Type B pancreatic cell (in vitro differentiated cells): Measurements from ENCODE around the gene VSTM2L. TPM values are rescaled to one million over a fixed set of nuclear protein-coding genes. Genes with fewer than 3 reads are reported as not detected.

Experiments
- DNase-seq: peaks from one replicate; pipeline ENCODE4 v3.0.0; 2021; ENCODE audit warnings: mixed read lengths; ENCODE audit not compliant: unreplicated experiment; ENCODE audit errors: extremely low spot score
- H3K27ac Mint-ChIP-seq: 2 replicates; pipeline ENCODE4 v1.8.0; 2021; ENCODE audit warnings: mild to moderate bottlenecking, mixed read lengths
- H3K27me3 Mint-ChIP-seq: 2 replicates; pipeline ENCODE4 v1.8.0; 2021; ENCODE audit warnings: mixed read lengths
- H3K36me3 Mint-ChIP-seq: 2 replicates; pipeline ENCODE4 v1.8.0; 2021; ENCODE audit warnings: mixed read lengths
- H3K4me1 Mint-ChIP-seq: one replicate; pipeline ENCODE4 v1.8.0; 2021; ENCODE audit warnings: mixed read lengths; ENCODE audit not compliant: unreplicated experiment
- H3K4me3 Mint-ChIP-seq: 2 replicates; pipeline ENCODE4 v1.8.0; 2021; ENCODE audit warnings: mild to moderate bottlenecking, mixed read lengths
- H3K9me3 Mint-ChIP-seq: 2 replicates; pipeline ENCODE4 v1.8.0; 2021; ENCODE audit warnings: mixed read lengths
- total RNA-seq: library from RNA; stranded (reverse); gene quantifications from 2 replicates; pipeline ENCODE4 v1.2.1, GENCODE V29; 2021; ENCODE audit warnings: low replicate concordance
- TF ChIP-seq, protein P1 (sequence below): fragments of 200-600 bp; sonication (generic); conservative IDR thresholded peaks from 2 replicates; pipeline ENCODE4 v1.5.0; 2021; ENCODE audit warnings: antibody characterized with exemption, mild to moderate bottlenecking

VSTM2L gene
- total RNA-seq, 1 donor from 2014 or later, result 11.4 TPM

DNA sequence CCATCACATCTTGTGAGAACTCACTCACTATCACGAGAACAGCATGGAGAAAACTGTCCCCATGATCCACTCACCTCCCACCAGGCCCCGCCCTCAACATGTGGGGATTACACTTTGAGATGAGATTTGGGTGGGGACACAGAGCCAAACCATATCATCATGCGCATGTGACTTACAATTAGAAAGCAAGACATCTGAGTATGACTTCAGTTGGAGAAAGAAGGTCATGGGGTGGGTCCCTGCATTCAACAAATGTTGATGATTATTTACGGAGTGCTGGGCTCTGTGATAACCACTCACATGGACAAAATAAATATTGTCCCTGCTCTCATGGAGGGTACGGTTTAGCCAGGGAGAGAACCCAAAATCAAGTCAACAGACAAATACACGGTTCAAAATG, 37.9 kb downstream of the VSTM2L start:
- Mint-ChIP-seq H3K4me1 (peaks cover 9% of the 10 kb centered on the region), H3K27ac (no peak overlapping the region), H3K4me3 (no peak overlapping the region), H3K36me3 (no peaks in the 10 kb centered on the region), H3K27me3 (no peaks in the 10 kb centered on the region), H3K9me3 (no peaks in the 10 kb centered on the region)
- DNase-seq, result no peak
- TF ChIP-seq, protein P1, sequence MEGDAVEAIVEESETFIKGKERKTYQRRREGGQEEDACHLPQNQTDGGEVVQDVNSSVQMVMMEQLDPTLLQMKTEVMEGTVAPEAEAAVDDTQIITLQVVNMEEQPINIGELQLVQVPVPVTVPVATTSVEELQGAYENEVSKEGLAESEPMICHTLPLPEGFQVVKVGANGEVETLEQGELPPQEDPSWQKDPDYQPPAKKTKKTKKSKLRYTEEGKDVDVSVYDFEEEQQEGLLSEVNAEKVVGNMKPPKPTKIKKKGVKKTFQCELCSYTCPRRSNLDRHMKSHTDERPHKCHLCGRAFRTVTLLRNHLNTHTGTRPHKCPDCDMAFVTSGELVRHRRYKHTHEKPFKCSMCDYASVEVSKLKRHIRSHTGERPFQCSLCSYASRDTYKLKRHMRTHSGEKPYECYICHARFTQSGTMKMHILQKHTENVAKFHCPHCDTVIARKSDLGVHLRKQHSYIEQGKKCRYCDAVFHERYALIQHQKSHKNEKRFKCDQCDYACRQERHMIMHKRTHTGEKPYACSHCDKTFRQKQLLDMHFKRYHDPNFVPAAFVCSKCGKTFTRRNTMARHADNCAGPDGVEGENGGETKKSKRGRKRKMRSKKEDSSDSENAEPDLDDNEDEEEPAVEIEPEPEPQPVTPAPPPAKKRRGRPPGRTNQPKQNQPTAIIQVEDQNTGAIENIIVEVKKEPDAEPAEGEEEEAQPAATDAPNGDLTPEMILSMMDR, result no peak

DNA sequence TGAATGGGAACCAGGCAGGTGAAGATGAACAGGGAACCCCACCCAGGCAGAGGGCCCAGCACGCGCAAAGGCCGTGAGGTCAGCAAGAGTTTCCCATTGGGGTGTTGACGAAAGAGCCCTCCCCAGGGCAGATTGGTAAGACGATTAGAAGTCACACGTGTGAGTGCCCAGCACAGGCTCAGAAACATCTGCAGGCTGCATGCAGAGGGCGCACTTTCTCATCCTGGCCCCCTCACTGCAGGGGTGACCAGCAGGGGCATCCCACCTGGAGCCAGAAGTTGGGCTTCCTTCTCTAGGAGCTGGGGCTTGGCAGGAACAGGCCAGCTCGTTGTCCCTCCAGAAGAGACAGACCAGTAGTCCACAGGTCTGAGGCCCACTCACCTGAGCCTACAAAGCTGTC, 38.4 kb downstream of the VSTM2L start:
- DNase-seq, result peak; percentile 64
- H3K27me3 Mint-ChIP-seq, result no peaks in the 10 kb centered on the region

DNA sequence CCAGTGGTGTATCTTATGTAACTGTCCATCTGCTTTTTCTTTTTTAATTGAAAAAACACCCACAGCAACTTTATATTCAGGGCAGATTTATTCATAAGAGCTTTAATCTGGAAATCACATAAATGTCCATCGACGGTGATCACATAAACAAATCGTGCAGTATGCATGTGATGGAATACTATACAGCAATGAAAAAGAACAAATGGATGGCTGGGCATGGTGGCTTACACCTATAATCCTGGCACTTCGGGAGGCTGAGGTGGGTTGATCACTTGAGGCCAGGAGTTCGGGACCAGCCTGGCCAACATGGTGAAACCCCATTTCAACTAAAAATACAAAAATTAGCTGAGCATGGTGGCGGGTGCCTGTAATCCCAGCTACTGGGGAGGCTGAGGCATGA, 39.1 kb downstream of the VSTM2L start:
- H3K27me3 Mint-ChIP-seq, result no peaks in the 10 kb centered on the region
- no peaks in the 10 kb centered on the region for H3K36me3 Mint-ChIP-seq
- peaks cover 4% of the 10 kb centered on the region for H3K4me1 Mint-ChIP-seq
- H3K27ac Mint-ChIP-seq, result no peak overlapping the region
- H3K9me3 Mint-ChIP-seq, result no peaks in the 10 kb centered on the region
- no peak overlapping the region for H3K4me3 Mint-ChIP-seq
- TF ChIP-seq, protein P1, result no peak
- peak; percentile 25 for DNase-seq

More for the DNA sequence above, 38.4 kb downstream of the VSTM2L start:
- Mint-ChIP-seq H3K9me3 (no peaks in the 10 kb centered on the region), H3K4me1 (peaks cover 6% of the 10 kb centered on the region), H3K27ac (no peak overlapping the region), H3K36me3 (no peaks in the 10 kb centered on the region), H3K4me3 (no peak overlapping the region)
- TF ChIP-seq, protein P1, result no peak

DNA sequence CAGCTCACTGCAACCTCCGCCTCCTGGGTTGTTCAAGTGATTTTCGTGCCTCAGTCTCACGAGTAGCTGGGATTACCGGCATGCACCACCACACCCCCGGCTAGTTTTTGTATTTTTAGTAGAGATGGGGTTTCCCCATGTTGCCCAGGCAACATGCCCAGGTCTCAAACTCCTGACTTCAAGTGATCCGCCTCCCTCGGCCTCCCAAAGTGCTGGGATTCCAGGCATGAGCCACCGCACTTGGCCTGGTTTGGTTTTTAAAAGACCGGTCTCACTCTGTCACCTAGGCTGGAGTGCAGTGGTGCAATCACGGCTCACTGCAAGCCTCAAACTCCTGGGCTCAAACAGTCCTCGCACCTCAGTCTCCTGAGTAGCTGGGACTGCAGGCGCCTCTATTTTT, 40.1 kb downstream of the VSTM2L start:
- Mint-ChIP-seq H3K36me3 (no peaks in the 10 kb centered on the region), H3K27me3 (no peaks in the 10 kb centered on the region), H3K9me3 (peaks cover 5% of the 10 kb centered on the region), H3K27ac (no peak overlapping the region), H3K4me3 (no peak overlapping the region), H3K4me1 (peaks cover 4% of the 10 kb centered on the region)
- peak; percentile 52 for DNase-seq
- TF ChIP-seq, protein P1, result no peak

DNA sequence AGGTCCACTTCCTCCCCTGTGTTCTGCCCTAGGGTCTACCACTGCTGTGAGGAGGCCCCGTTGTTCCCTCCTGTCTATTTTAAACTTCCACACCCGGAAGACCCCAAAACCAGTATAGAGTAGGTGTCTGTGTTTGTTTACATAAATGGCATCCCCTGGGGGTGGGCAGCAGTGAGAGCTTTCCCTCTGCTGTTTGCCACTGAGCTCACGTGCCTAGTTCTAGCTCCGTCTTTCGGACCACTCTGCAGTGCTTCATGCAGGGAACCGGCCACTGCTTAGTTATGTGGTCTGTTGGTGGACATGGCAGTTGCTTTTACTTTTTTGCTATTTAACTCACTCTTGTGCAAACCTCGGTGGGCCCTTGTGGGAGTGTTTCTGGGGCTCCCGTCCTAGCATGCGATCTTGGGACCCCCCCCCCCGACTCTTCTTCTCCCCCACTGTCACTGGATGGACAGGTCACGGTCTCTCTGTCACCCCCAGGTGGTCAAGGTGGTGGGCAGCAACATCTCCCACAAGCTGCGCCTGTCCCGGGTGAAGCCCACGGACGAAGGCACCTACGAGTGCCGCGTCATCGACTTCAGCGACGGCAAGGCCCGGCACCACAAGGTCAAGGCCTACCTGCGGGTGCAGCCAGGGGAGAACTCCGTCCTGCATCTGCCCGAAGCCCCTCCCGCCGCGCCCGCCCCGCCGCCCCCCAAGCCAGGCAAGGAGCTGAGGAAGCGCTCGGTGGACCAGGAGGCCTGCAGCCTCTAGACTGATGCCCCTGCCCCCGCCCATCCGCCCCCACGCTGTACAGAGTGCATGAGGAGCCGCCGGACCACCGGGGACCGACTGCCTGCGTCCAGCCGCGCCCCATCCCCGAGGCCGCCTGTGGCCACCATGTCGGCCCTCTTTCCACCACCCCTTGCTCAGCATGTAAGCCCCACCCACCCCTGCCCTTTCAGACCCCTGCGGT, 40.9 kb downstream of the VSTM2L start:
- peaks cover 4% of the 10 kb centered on the region for H3K4me1 Mint-ChIP-seq
- H3K27me3 Mint-ChIP-seq, result peaks cover 3% of the 10 kb centered on the region
- H3K36me3 Mint-ChIP-seq, result peaks cover 2% of the 10 kb centered on the region
- peaks cover 6% of the 10 kb centered on the region for H3K9me3 Mint-ChIP-seq
- TF ChIP-seq, protein P1, result no peak
- no peak overlapping the region for H3K27ac Mint-ChIP-seq
- H3K4me3 Mint-ChIP-seq, result no peak overlapping the region
- peak; percentile 62 for DNase-seq
